SU-DHL-6 (cell line): ENCODE measurements around the gene TMEM273.

Source experiments
- EZH2phosphoT487 ChIP-seq: fragments of 200-600 bp; sonication (generic), shearing (Covaris generic); conservative IDR thresholded peaks from 2 replicates; pipeline ENCODE4 v1.6.1; 2018; ENCODE audit warnings: mild to moderate bottlenecking, antibody characterized with exemption, low read length, moderate library complexity, mixed read lengths
- TF ChIP-seq, protein P1 (sequence below): fragments of 200-600 bp; sonication (generic); IDR thresholded peaks from one replicate; pipeline ENCODE4 v1.5.1; 2017; ENCODE audit warnings: antibody characterized with exemption, mild to moderate bottlenecking, low read length, moderate library complexity; ENCODE audit not compliant: insufficient read depth, poor library complexity, severe bottlenecking

GRCh38 chr10:49189422-49189821, 1.2 kb upstream of the TMEM273 start:
- TF ChIP-seq, protein P1, sequence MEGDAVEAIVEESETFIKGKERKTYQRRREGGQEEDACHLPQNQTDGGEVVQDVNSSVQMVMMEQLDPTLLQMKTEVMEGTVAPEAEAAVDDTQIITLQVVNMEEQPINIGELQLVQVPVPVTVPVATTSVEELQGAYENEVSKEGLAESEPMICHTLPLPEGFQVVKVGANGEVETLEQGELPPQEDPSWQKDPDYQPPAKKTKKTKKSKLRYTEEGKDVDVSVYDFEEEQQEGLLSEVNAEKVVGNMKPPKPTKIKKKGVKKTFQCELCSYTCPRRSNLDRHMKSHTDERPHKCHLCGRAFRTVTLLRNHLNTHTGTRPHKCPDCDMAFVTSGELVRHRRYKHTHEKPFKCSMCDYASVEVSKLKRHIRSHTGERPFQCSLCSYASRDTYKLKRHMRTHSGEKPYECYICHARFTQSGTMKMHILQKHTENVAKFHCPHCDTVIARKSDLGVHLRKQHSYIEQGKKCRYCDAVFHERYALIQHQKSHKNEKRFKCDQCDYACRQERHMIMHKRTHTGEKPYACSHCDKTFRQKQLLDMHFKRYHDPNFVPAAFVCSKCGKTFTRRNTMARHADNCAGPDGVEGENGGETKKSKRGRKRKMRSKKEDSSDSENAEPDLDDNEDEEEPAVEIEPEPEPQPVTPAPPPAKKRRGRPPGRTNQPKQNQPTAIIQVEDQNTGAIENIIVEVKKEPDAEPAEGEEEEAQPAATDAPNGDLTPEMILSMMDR: no peak
- TF ChIP-seq EZH2phosphoT487: no peak
